ENCODE results near the gene ELF5. TPM values are rescaled to one million over a fixed set of nuclear protein-coding genes. Genes with fewer than 3 reads are reported as not detected.
A peak's percentile ranks its signal among the peaks of the same experiment; 100 is the strongest.

ELF5 gene
- total and polyA plus RNA-seq, 2 of the 13 experiments (the other 11 are each of a cell fraction or from before 2014, with no cell fraction given): 0.51 to 2.6 TPM

- H3K27me3 ChIP-seq (ENCODE audit: control insufficient read depth in 1 of 2, insufficient read depth in 2 of 2, low read length in 2 of 2): peaks cover 4 to 28% of the 10 kb centered on the region in 2 experiments
- TF ChIP-seq BRD4 (CRISPR knock-in tag; IDR thresholded peaks at IDR 0.05): no peak
- TF ChIP-seq ZNF24 (IDR thresholded peaks at IDR 0.05): no peak
- no peak for TF ChIP-seq MIER3 (CRISPR knock-in tag; IDR thresholded peaks at IDR 0.05; ENCODE audit: borderline replicate concordance)
- TF ChIP-seq ZBTB38 (CRISPR knock-in tag; IDR thresholded peaks at IDR 0.05): no peak
- TF ChIP-seq ZBTB44 (CRISPR knock-in tag; IDR thresholded peaks at IDR 0.05): no peak
- TF ChIP-seq DMAP1 (CRISPR knock-in tag; IDR thresholded peaks at IDR 0.05): no peak
- TF ChIP-seq GLI4 (CRISPR knock-in tag; IDR thresholded peaks at IDR 0.05; ENCODE audit: borderline replicate concordance): no peak
- TF ChIP-seq FOXP1 (IDR thresholded peaks at IDR 0.05): no peak
- TF ChIP-seq FOXP1 (CRISPR knock-in tag; IDR thresholded peaks at IDR 0.05): no peak
- TF ChIP-seq TBX2 (CRISPR knock-in tag; IDR thresholded peaks at IDR 0.05; ENCODE audit: borderline replicate concordance): no peak
- H3K36me3 ChIP-seq (replicated peaks in 1 of 2; ENCODE audit: control insufficient read depth in 1 of 2, insufficient read depth in 2 of 2, low read length in 2 of 2): no peaks in the 10 kb centered on the region
- FAIRE-seq: no peak
- in situ Hi-C loops (cut with HindIII; ENCODE audit: extremely low pct_ligation_motif_present, low pct_unique_long_range_greater_than_20kb): no loop called here
- no peaks in the 10 kb centered on the region for H3K9me3 ChIP-seq (ENCODE audit: low read length)
- intact Hi-C loops (cut with micrococcal nuclease; ENCODE audit: unreplicated experiment): loop anchor here (10.0 kb wide), 1 partner anchor 880 kb away; no protein-coding TSS in a partner anchor
- no TSS peak for BruUV-seq (replicated peaks)
- H4K20me1 ChIP-seq (ENCODE audit: insufficient read depth, low read length): no peaks in the 10 kb centered on the region
- no peak overlapping the region for H2AFZ ChIP-seq (ENCODE audit: low read length)
- CTCF ChIA-PET (ENCODE audit: low intra/inter-chr PET ratio, low total read pairs): no interaction called here
- H3K79me2 ChIP-seq (ENCODE audit: insufficient read depth, low read length): no peaks in the 10 kb centered on the region
- H3K4me1 ChIP-seq (ENCODE audit: insufficient read depth, low read length): peaks cover 49% of the 10 kb centered on the region
- 48% methylated on average over 6 of the region's 12 CpGs for WGBS (ENCODE audit: low lambda C conversion rate)
- POLR2A ChIA-PET: interaction anchor here (1.0 to 1.6 kb wide), 3 partner anchors 12 to 76 kb away, joined by 3 to 5 read pairs (median 3); no protein-coding TSS in a partner anchor
- H3K4me3 ChIP-seq (replicated peaks in 1 of 3; ENCODE audit: insufficient read depth in 1 of 3, low read depth in 2 of 3, low read length in 3 of 3): peak overlapping the region in 1 of 3 experiments; percentile 32; a peak in 1 of 6 replicates
- no peak overlapping the region for H3K9ac ChIP-seq (ENCODE audit: insufficient read depth, low read depth, low read length)
- H3K27ac ChIP-seq (ENCODE audit: extremely low read length, insufficient read depth, low read length): no peak overlapping the region
- peak; percentile 56 for ATAC-seq
- peak overlapping the region; percentile 50; the same call in 1 of the 2 replicates for H3K4me2 ChIP-seq (ENCODE audit: low read depth, low read length)
- DNase-seq (ENCODE audit: low spot score): no peak
These were observed 11.1 kb upstream of the ELF5 start for GRCh38 chr11:34524696-34525095.

All from HepG2 (cell line).